Measurements from ENCODE around the gene ABCA13.

GRCh38 chr7:48237354-48237753 is 66.1 kb downstream of the ABCA13 start:
- no peak for TF ChIP-seq EZH2 (IDR thresholded peaks at IDR 0.05; ENCODE audit: low read depth)
- TF ChIP-seq CTCF (conservative IDR thresholded peaks at IDR 0.05), result no peak

Measured in PC-9 (cell line).